ENCODE data around the gene REXO4.

GRCh38 chr9:133404454-133405002 is 13.3 kb downstream of the REXO4 start:
- TF ChIP-seq POLR2A (IDR thresholded peaks at IDR 0.05; ENCODE audit: low read depth, low read length) = no peak
- TF ChIP-seq, protein P1, sequence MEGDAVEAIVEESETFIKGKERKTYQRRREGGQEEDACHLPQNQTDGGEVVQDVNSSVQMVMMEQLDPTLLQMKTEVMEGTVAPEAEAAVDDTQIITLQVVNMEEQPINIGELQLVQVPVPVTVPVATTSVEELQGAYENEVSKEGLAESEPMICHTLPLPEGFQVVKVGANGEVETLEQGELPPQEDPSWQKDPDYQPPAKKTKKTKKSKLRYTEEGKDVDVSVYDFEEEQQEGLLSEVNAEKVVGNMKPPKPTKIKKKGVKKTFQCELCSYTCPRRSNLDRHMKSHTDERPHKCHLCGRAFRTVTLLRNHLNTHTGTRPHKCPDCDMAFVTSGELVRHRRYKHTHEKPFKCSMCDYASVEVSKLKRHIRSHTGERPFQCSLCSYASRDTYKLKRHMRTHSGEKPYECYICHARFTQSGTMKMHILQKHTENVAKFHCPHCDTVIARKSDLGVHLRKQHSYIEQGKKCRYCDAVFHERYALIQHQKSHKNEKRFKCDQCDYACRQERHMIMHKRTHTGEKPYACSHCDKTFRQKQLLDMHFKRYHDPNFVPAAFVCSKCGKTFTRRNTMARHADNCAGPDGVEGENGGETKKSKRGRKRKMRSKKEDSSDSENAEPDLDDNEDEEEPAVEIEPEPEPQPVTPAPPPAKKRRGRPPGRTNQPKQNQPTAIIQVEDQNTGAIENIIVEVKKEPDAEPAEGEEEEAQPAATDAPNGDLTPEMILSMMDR (IDR thresholded peaks at IDR 0.05; ENCODE audit: extremely low read depth in 1 of 2, insufficient read depth in 1 of 2, low read depth in 1 of 2, low read length in 2 of 2) = no peak

Measured in endothelial cell of umbilical vein (primary cell).